Activated CD4-positive, alpha-beta T cell treated with anti-CD3 and anti-CD28 coated beads for 48 hours (primary cell): Measurements from ENCODE around the gene EEF2KMT.

Source experiments
- DNase-seq: peaks from one replicate; pipeline ENCODE4 v3.0.0-alpha.2; 2020

EEF2KMT gene

GRCh38 chr16:5035909-5036227, 61.7 kb downstream of the EEF2KMT start:
- no peak for DNase-seq
